Heart left ventricle (tissue), 13 donors: Measurements from ENCODE around the gene OCEL1.

Experiments
- POLR2A ChIP-seq, 2 donors: fragments of 450-650 bp; IDR thresholded peaks; one replicate each; pipeline ENCODE4 v1.6.1; 2017; ENCODE audit warnings: antibody characterized with exemption in 2 of 2, mild to moderate bottlenecking in 2 of 2, moderate library complexity in 2 of 2
- TF ChIP-seq, protein P1 (sequence below), 12 donors: fragments of 200-600 bp; sonication (generic) in 4 of 12; IDR thresholded peaks; one replicate each; pipeline versions ENCODE4 v1.5.0 to v1.8.0; 2018 to 2022; ENCODE audit warnings: antibody characterized with exemption in 12 of 12, mild to moderate bottlenecking in 5 of 12
- donor health status: ischemic (EF 13 %, LVEDD 7.1; RV severe dilation, severe dysfunction).
- donor health status: DM: no; HTN: yes; CAD: no.
- donor health status: DM: no; HTN: no; CAD: no.
- donor health status: ischemic (EF 25% LVEDD 6.9; RV normal size, moderate dysfunction).
- donor health status: ischemic (EF 25% LVEDD 5.7; RV mildly dilated, moderate dysfunction).
- donor health status: ischemic (EF 35%, LVEDD 5.7; RV mildly dilated, moderate dysfunction).
- donor health status: nonischemic (EF 11% LVEDD 7.7; RV severe dilation, severe dysfunction).
- donor health status: DM: yes; HTN: yes; CAD: no.
- donor health status: PGD.
- donor health status: ischemic (EF 29% LVEDD 5.4; RV normal size, mild dysfunction).
- donor health status: nonischemic (EF 23%, LVEDD 6.1; RV moderate dilation, normal function).

DNA sequence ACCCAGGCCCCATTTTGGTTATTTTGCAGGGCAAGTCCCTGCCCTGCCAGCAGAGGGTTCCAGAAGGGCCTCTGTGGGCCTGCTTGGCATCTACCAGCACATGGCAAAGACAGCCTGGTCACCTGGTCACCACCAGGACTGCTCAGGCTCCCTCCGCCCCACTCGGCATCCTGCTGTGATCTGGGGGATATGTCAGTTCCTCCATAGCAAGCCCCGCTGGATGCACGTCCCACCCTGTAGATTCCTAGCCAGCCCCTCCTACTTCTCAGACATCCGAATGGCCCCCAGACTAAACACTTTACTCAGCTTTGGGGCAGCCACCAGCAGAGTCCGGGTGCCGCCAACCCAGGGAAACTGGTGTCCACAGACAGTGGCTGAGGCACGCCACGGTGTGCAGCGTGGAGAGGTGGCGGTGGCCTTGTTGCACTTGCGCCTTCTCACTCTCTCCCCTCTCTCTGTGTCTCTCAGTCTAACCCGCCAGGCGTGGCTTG lies 42.7 kb upstream of the OCEL1 start:
- TF ChIP-seq POLR2A (IDR thresholded peaks at IDR 0.05): no peak
- TF ChIP-seq, protein P1, sequence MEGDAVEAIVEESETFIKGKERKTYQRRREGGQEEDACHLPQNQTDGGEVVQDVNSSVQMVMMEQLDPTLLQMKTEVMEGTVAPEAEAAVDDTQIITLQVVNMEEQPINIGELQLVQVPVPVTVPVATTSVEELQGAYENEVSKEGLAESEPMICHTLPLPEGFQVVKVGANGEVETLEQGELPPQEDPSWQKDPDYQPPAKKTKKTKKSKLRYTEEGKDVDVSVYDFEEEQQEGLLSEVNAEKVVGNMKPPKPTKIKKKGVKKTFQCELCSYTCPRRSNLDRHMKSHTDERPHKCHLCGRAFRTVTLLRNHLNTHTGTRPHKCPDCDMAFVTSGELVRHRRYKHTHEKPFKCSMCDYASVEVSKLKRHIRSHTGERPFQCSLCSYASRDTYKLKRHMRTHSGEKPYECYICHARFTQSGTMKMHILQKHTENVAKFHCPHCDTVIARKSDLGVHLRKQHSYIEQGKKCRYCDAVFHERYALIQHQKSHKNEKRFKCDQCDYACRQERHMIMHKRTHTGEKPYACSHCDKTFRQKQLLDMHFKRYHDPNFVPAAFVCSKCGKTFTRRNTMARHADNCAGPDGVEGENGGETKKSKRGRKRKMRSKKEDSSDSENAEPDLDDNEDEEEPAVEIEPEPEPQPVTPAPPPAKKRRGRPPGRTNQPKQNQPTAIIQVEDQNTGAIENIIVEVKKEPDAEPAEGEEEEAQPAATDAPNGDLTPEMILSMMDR (IDR thresholded peaks at IDR 0.05): no peak
